GM23248 (cell line): ENCODE data around the gene THADA. TPM values are rescaled to one million over a fixed set of nuclear protein-coding genes. Genes with fewer than 3 reads are reported as not detected.
A peak's percentile ranks its signal among the peaks of the same experiment; 100 is the strongest.

Experiments used
- DNase-seq: peaks from one replicate; pipeline ENCODE4 v3.0.0-alpha.2; 2015
- H2AFZ ChIP-seq: fragments of 200-600 bp; sonication (generic); 2 replicates; pipeline ENCODE4 v1.6.1; 2016; ENCODE audit warnings: antibody characterized with exemption
- H3F3A ChIP-seq: fragments of 200-600 bp; sonication (generic); 2 replicates; pipeline ENCODE4 v1.6.1; 2016; ENCODE audit warnings: mild to moderate bottlenecking, antibody characterized with exemption, mixed run types; ENCODE audit not compliant: insufficient read depth
- H3K27ac ChIP-seq: fragments of 200-600 bp; sonication (generic); 2 replicates; pipeline ENCODE4 v1.5.1; 2016; ENCODE audit warnings: mild to moderate bottlenecking
- H3K27me3 ChIP-seq: fragments of 200-600 bp; sonication (generic); replicated peaks from 2 replicates; pipeline ENCODE4 v1.6.1; 2016; ENCODE audit warnings: mild to moderate bottlenecking; ENCODE audit not compliant: insufficient read depth
- H3K36me3 ChIP-seq: fragments of 200-600 bp; sonication (generic); 2 replicates; pipeline ENCODE4 v1.6.1; 2016; ENCODE audit warnings: low read depth, mild to moderate bottlenecking
- H3K4me1 ChIP-seq: fragments of 200-600 bp; sonication (generic); 2 replicates; pipeline ENCODE4 v1.6.1; 2016; ENCODE audit warnings: mild to moderate bottlenecking; ENCODE audit not compliant: insufficient read depth
- H3K4me2 ChIP-seq: fragments of 200-600 bp; sonication (generic); one replicate; pipeline ENCODE4 v1.6.1; 2016; ENCODE audit warnings: mild to moderate bottlenecking; ENCODE audit not compliant: unreplicated experiment
- H3K4me3 ChIP-seq: fragments of 200-600 bp; sonication (generic); 2 replicates; pipeline ENCODE4 v1.5.1; 2016; ENCODE audit warnings: mild to moderate bottlenecking
- H3K79me2 ChIP-seq: fragments of 200-600 bp; sonication (generic); 2 replicates; pipeline ENCODE4 v1.6.1; 2016; ENCODE audit warnings: mild to moderate bottlenecking; ENCODE audit not compliant: insufficient read depth
- H3K9ac ChIP-seq: fragments of 200-600 bp; sonication (generic); 2 replicates; pipeline ENCODE4 v1.6.1; 2016; ENCODE audit warnings: mild to moderate bottlenecking
- H3K9me2 ChIP-seq: fragments of 200-600 bp; sonication (generic); 2 replicates; pipeline ENCODE4 v1.6.1; 2016; ENCODE audit warnings: mixed run types, mild to moderate bottlenecking, moderate library complexity; ENCODE audit not compliant: insufficient read depth
- H3K9me3 ChIP-seq: fragments of 200-600 bp; sonication (generic); one replicate; pipeline ENCODE4 v1.6.1; 2017; ENCODE audit warnings: low read depth
- H4K20me1 ChIP-seq: fragments of 200-600 bp; sonication (generic); 2 replicates; pipeline ENCODE4 v1.6.0; 2016; ENCODE audit not compliant: insufficient read depth
- EZH2 ChIP-seq: fragments of 200-600 bp; sonication (generic); IDR thresholded peaks from 2 replicates; pipeline ENCODE4 v1.6.1; 2018; ENCODE audit warnings: antibody characterized with exemption, mild to moderate bottlenecking; ENCODE audit not compliant: insufficient read depth, poor library complexity, severe bottlenecking
- EZH2phosphoT487 ChIP-seq: fragments of 200-600 bp; sonication (generic); IDR thresholded peaks from 2 replicates; pipeline ENCODE4 v1.6.1; 2018; ENCODE audit warnings: antibody characterized with exemption, moderate library complexity, mild to moderate bottlenecking, low read depth; ENCODE audit not compliant: insufficient read depth
- WGBS, 2 experiments: methylation state at CpG; one replicate each; pipeline ENCODE4 v1.1.6; 2015 to 2017; ENCODE audit warnings: low lambda C conversion rate in 2 of 2, low coverage in 1 of 2; ENCODE audit errors: missing lambda C conversion rate in 2 of 2; 5-methylcytosine and 5-hydroxymethylcytosine counted together
- in situ Hi-C: fragments of 300-500 bp; cut with MboI; formaldehyde crosslinking; loops from 2 replicates; pipeline ENCODE4 v1.15.0; 2020
- polyA plus RNA-seq: library from polyadenylated mRNA; unstranded; fragments of >200 nt; fragmentation: Nextera tagmentation; extraction: Ambion mirVana; gene quantifications from 2 replicates; pipeline ENCODE4 v1.2.1, GENCODE V29; 2016
- total RNA-seq: library from RNA; depleted of rRNA; stranded (reverse); fragments of >200 nt; shearing (Covaris generic); gene quantifications from 2 replicates; pipeline ENCODE4 v1.2.3, GENCODE V29; 2014

THADA gene
- total and polyA plus RNA-seq, 2 experiments from 2014 or later: 14.1 to 15.8 TPM

DNA sequence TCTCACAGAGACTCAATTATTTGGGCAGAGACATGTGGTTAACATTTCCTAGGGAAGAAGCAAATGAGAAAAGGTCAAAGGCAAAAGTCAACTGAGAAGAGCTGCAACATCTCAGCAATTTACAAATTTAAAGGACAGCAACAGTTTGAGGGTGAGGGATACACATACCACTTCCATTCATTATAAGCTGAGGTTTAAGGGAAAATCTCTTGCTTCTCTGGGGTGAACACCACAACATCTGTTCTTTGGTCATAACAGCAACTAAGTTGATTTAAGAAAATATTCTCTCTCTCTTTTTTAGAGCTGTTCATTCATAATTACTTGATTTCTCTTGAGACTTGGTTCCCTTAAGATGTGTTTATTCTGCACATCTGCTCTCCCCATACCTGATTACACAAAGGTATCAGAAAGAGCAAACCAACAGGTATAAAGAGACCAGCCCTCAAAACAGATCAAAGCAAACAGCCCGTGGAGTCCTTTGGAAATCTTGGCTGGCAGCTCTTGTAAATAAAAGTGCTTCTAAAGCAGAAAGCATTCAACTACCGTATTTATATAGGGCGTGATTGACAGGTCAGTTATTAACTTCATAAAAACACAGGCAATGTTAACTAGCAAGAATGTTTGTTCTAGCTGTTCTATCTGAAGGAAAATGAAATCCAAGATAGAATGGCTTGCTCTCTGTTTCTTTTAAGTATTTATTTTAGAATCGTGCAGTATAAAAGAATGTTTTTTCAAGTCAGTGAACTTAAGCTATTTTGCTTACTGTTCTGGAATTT, 132.8 kb downstream of the THADA start:
- no peak overlapping the region for H2AFZ ChIP-seq
- H3K4me1 ChIP-seq: peaks cover 76% of the 10 kb centered on the region
- DNase-seq: no peak
- H3F3A ChIP-seq: peaks cover 60% of the 10 kb centered on the region
- H3K79me2 ChIP-seq: no peaks in the 10 kb centered on the region
- 75 to 82% methylated on average over 4 of the region's 4 CpGs for WGBS, 2 experiments
- no peaks in the 10 kb centered on the region for H3K9me3 ChIP-seq
- no peak overlapping the region for H3K4me3 ChIP-seq
- H3K27ac ChIP-seq: no peak overlapping the region
- H3K9me2 ChIP-seq: no peaks in the 10 kb centered on the region
- no peaks in the 10 kb centered on the region for H3K36me3 ChIP-seq
- H3K27me3 ChIP-seq: no peaks in the 10 kb centered on the region
- no peaks in the 10 kb centered on the region for H4K20me1 ChIP-seq
- H3K4me2 ChIP-seq: no peak overlapping the region
- H3K9ac ChIP-seq: no peak overlapping the region
- in situ Hi-C loops: no loop called here
- no peak for TF ChIP-seq EZH2
- no peak for TF ChIP-seq EZH2phosphoT487

DNA sequence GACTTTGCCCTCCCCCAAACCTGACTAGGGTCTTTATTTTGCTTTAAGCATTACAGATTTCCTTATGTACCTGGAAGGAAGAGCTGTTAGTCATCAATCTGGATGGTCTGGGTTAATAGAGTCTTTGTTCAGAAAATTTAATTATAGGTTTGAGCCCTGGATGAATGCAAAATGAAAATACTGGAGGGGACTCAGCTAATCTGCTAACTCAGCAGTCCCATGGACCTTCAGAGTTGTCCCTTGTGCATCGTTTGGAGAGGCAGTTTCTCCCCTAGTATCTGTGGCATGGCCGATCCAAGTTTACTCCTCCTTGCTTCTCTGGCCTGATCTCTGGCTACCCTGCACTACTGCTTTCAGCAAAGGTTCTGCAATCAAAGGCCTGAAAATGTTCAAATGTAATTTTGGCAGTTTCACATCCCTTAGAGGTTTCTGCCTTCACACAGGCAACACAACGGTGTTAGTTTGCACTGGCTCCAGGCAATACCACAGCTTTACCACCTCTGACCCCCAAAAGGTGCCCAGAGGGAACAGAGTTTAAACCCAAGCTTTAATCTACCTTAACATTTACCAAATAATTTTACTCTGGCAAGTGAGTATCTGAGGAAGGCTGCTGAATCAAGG, 134.3 kb downstream of the THADA start:
- peak overlapping the region; percentile 36 for H3K4me2 ChIP-seq
- H4K20me1 ChIP-seq: no peaks in the 10 kb centered on the region
- peaks cover 63% of the 10 kb centered on the region for H3F3A ChIP-seq
- TF ChIP-seq EZH2 (no peak), EZH2phosphoT487 (no peak)
- no peaks in the 10 kb centered on the region for H3K36me3 ChIP-seq
- H3K9me3 ChIP-seq: no peaks in the 10 kb centered on the region
- no peaks in the 10 kb centered on the region for H3K79me2 ChIP-seq
- no peak overlapping the region for H3K4me3 ChIP-seq
- no peak for DNase-seq
- H3K9ac ChIP-seq: no peak overlapping the region
- 67 to 68% methylated on average over 3 of the region's 3 CpGs for WGBS, 2 experiments
- no peaks in the 10 kb centered on the region for H3K9me2 ChIP-seq
- no peak overlapping the region for H2AFZ ChIP-seq
- no peaks in the 10 kb centered on the region for H3K27me3 ChIP-seq
- in situ Hi-C loops: no loop called here
- H3K27ac ChIP-seq: 0 out of 2 replicates have a peak overlapping the region, but pooled peaks have one; percentile 21
- peaks cover 78% of the 10 kb centered on the region for H3K4me1 ChIP-seq

DNA sequence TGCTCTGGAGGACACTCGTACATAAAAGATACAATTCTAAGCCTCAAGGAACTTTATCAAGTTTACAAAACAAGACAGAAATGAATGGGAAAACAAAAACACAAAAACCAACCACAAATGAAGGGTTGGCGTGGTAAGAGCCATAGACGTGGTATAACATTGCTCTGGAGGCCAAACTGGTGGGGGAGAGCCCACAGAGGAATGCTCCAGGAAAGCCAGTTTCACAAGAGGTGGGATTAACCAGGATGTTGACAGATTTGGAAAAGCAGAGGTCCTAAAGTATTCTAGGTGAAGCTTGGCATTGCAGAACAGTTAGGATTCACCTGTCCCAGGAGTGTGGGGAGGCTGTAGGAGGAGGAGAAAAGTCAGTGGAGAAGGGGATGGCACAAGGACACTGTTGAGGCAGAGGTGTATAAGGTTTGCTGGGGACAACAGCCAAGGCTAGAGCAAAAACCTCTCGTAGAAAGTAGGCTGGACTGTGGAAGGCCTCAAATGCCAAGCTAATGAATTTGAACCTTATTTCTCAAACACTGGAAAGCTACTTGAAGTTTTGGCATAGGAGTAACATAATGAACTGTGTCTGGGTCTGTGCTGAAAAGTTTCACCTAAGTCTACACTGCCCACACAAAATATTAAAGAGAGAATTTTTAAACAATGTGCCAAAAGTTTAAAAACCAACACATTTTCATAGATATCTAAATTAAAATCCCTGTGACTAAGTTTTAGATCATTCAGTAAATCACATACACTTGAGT, 135.1 kb downstream of the THADA start:
- H3K9me2 ChIP-seq: no peaks in the 10 kb centered on the region
- WGBS, 2 experiments: 44 to 55% methylated on average over 4 of the region's 4 CpGs

DNA sequence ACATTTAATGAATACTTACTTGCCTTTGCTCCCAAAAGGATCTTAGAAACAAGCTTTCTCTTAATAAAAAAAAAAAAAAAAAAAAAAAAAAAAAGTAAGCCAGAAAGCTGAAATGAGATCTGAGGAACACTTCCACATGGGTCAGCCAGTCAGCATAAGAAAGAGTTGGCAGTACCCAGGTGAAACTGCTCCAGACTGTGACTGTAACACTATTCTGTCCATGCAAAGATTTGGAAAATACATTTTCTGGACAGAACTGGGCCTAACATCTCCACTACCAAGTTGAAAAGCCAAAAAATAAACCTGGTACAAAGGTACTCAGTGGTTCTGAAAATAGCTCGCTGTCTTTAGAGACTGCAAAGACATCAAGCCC, 135.7 kb downstream of the THADA start:
- in situ Hi-C loops: no loop called here
- H3K4me3 ChIP-seq: no peak overlapping the region
- no peaks in the 10 kb centered on the region for H3K9me2 ChIP-seq
- no peaks in the 10 kb centered on the region for H3K27me3 ChIP-seq
- no peaks in the 10 kb centered on the region for H3K79me2 ChIP-seq
- DNase-seq: no peak
- H3K9me3 ChIP-seq: no peaks in the 10 kb centered on the region
- peaks cover 72% of the 10 kb centered on the region for H3F3A ChIP-seq
- 0 out of 2 replicates have a peak overlapping the region, but pooled peaks have one; percentile 21 for H3K27ac ChIP-seq
- H2AFZ ChIP-seq: no peak overlapping the region
- H4K20me1 ChIP-seq: no peaks in the 10 kb centered on the region
- TF ChIP-seq EZH2phosphoT487: no peak
- TF ChIP-seq EZH2: no peak
- no peak overlapping the region for H3K4me2 ChIP-seq
- WGBS, 2 experiments: 90 to 92% methylated on average over 1 of the region's 1 CpG
- H3K36me3 ChIP-seq: no peaks in the 10 kb centered on the region
- peaks cover 88% of the 10 kb centered on the region for H3K4me1 ChIP-seq
- H3K9ac ChIP-seq: no peak overlapping the region

More for the DNA sequence above, 135.1 kb downstream of the THADA start:
- Histone ChIP-seq H3K4me2 (peak overlapping the region; percentile 36), H2AFZ (no peak overlapping the region), H3K4me3 (no peak overlapping the region), H3K36me3 (no peaks in the 10 kb centered on the region), H4K20me1 (no peaks in the 10 kb centered on the region), H3K79me2 (no peaks in the 10 kb centered on the region), H3K27me3 (no peaks in the 10 kb centered on the region), H3K27ac (peak overlapping the region; percentile 21), H3F3A (peaks cover 67% of the 10 kb centered on the region), H3K4me1 (peaks cover 86% of the 10 kb centered on the region), H3K9me3 (no peaks in the 10 kb centered on the region), H3K9ac (no peak overlapping the region)
- TF ChIP-seq EZH2: no peak
- TF ChIP-seq EZH2phosphoT487: no peak
- DNase-seq: peak; percentile 52
- in situ Hi-C loops: no loop called here
